ENCODE measurements around the gene TSPYL4.

DNA sequence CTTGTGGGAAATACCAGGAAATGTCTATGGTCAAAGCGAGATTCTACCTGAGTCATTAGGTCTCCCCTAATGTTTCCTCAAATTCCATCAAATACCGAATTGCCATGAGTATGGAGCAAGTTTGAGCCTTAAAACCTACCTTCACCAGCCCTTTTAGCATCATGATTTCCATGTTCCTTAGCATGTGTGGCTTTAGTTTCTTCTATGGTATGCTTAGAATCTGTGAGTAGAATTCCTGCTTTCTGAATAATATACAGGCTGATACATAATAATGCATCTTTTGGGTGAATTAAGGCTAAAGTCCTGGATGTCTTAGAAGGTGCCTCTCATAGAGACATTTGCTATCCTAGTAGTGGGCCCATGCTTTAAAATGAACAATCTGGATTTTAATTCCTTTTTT is 32.0 kb downstream of the TSPYL4 start:
- TF ChIP-seq, protein P1, sequence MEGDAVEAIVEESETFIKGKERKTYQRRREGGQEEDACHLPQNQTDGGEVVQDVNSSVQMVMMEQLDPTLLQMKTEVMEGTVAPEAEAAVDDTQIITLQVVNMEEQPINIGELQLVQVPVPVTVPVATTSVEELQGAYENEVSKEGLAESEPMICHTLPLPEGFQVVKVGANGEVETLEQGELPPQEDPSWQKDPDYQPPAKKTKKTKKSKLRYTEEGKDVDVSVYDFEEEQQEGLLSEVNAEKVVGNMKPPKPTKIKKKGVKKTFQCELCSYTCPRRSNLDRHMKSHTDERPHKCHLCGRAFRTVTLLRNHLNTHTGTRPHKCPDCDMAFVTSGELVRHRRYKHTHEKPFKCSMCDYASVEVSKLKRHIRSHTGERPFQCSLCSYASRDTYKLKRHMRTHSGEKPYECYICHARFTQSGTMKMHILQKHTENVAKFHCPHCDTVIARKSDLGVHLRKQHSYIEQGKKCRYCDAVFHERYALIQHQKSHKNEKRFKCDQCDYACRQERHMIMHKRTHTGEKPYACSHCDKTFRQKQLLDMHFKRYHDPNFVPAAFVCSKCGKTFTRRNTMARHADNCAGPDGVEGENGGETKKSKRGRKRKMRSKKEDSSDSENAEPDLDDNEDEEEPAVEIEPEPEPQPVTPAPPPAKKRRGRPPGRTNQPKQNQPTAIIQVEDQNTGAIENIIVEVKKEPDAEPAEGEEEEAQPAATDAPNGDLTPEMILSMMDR (IDR thresholded peaks at IDR 0.05; ENCODE audit: borderline replicate concordance, extremely low read depth, low read length, poor library complexity, severe bottlenecking), result no peak
- no peak for TF ChIP-seq EZH2 (IDR thresholded peaks at IDR 0.05; ENCODE audit: borderline replicate concordance, low read depth, low read length, severe bottlenecking)

Data from DND-41 (cell line).